HG02981 (cell line): ENCODE measurements around the gene RFC4.

Experiments used
- ATAC-seq: cut with Tn5 transposase; IDR thresholded peaks from one replicate; pipeline ENCODE4 v1.9.1; 2021; ENCODE audit warnings: mild to moderate bottlenecking, moderate library complexity; ENCODE audit not compliant: unreplicated experiment

RFC4 gene

GRCh38 chr3:186754871-186755270 lies 51.4 kb downstream of the RFC4 start:
- no peak for ATAC-seq

DNA sequence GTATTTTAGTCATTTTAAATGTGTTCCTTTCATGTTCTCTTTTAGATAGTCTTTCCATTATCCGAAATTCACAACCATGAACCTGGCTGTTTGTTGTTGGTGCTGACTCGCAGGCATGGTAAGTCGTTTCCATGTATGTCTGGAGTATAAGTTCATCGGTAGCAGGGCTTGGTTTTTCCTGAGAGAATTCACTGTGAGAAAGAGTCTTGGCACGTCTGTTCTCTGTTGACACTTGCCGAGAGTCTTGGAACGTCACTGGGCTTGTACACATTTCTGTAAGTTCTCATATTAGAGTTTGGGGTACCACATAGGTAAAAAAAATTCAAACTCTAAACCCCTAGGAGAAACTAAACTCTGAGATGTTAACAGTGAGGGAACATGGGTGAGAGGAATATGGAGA lies 52.3 kb downstream of the RFC4 start:
- ATAC-seq, result no peak

GRCh38 chr3:186751480-186751879 lies 54.8 kb downstream of the RFC4 start:
- ATAC-seq, result no peak

DNA sequence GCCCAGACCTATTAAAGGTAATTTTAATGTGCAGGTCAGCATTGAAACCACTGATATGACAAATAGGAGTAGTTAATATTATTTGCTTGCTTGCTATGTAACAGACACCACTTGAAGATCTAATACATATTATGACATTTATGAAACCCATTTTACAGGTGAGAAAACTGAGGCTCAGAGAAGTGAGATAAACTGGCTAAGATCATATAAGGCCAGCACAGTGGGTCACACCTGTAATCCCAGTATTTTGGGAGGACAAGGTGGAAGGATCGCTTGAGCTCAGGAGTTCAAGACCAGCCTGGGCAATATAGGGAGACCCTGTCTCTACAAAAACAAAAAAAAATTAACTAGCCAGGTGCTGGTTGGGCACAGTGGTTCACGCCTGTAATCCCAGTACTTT lies 56.0 kb downstream of the RFC4 start:
- no peak for ATAC-seq

GRCh38 chr3:186746008-186746407 lies 60.3 kb downstream of the RFC4 start:
- ATAC-seq, result no peak

- ATAC-seq, result no peak
These were observed 62.6 kb downstream of the RFC4 start for GRCh38 chr3:186743666-186744065.

GRCh38 chr3:186742618-186743380 lies 63.5 kb downstream of the RFC4 start:
- no peak for ATAC-seq
